Measurements from ENCODE around the gene CTNNA2. TPM values are rescaled to one million over a fixed set of nuclear protein-coding genes. Genes with fewer than 3 reads are reported as not detected.

CTNNA2 gene
- total RNA-seq, 2 experiments from 2014 or later = not detected

GRCh38 chr2:79952616-79953015 lies 439.8 kb downstream of the CTNNA2 start:
- POLR2A ChIA-PET = no interaction called here
- Mint-ChIP-seq H3K27ac (no peak overlapping the region), H3K4me1 (no peaks in the 10 kb centered on the region), H3K4me3 (no peak overlapping the region), H3K36me3 (ENCODE audit: low read depth) (no peaks in the 10 kb centered on the region), H3K9me3 (no peaks in the 10 kb centered on the region), H3K27me3 (no peaks in the 10 kb centered on the region)
- CTCF ChIA-PET = no interaction called here
- DNase-seq = no peak

- Mint-ChIP-seq H3K9me3 (peaks cover 4% of the 10 kb centered on the region), H3K4me1 (no peaks in the 10 kb centered on the region), H3K36me3 (ENCODE audit: low read depth) (no peaks in the 10 kb centered on the region), H3K27me3 (no peaks in the 10 kb centered on the region), H3K4me3 (no peak overlapping the region), H3K27ac (no peak overlapping the region)
- ChIA-PET CTCF (no interaction called here), POLR2A (no interaction called here)
- DNase-seq = no peak
These were observed 447.2 kb downstream of the CTNNA2 start for GRCh38 chr2:79960035-79960434.

GRCh38 chr2:79960519-79960918 lies 447.7 kb downstream of the CTNNA2 start:
- H3K36me3 Mint-ChIP-seq (ENCODE audit: low read depth) = no peaks in the 10 kb centered on the region
- no peaks in the 10 kb centered on the region for H3K27me3 Mint-ChIP-seq
- CTCF ChIA-PET = no interaction called here
- H3K4me1 Mint-ChIP-seq = no peaks in the 10 kb centered on the region
- no peak for DNase-seq
- H3K4me3 Mint-ChIP-seq = no peak overlapping the region
- POLR2A ChIA-PET = no interaction called here
- no peak overlapping the region for H3K27ac Mint-ChIP-seq
- H3K9me3 Mint-ChIP-seq = peaks cover 4% of the 10 kb centered on the region

- no peak overlapping the region for H3K4me3 Mint-ChIP-seq
- DNase-seq = no peak
- CTCF ChIA-PET = no interaction called here
- no peak overlapping the region for H3K27ac Mint-ChIP-seq
- POLR2A ChIA-PET = no interaction called here
- no peaks in the 10 kb centered on the region for H3K27me3 Mint-ChIP-seq
- H3K36me3 Mint-ChIP-seq (ENCODE audit: low read depth) = no peaks in the 10 kb centered on the region
- peaks cover 4% of the 10 kb centered on the region for H3K9me3 Mint-ChIP-seq
- no peaks in the 10 kb centered on the region for H3K4me1 Mint-ChIP-seq
These were observed 452.1 kb downstream of the CTNNA2 start for GRCh38 chr2:79964966-79965365.

- no peak overlapping the region for H3K27ac Mint-ChIP-seq
- no peaks in the 10 kb centered on the region for H3K4me1 Mint-ChIP-seq
- ChIA-PET CTCF (no interaction called here), POLR2A (no interaction called here)
- H3K36me3 Mint-ChIP-seq (ENCODE audit: low read depth) = no peaks in the 10 kb centered on the region
- no peak overlapping the region for H3K4me3 Mint-ChIP-seq
- peaks cover 4% of the 10 kb centered on the region for H3K9me3 Mint-ChIP-seq
- no peak for DNase-seq
- no peaks in the 10 kb centered on the region for H3K27me3 Mint-ChIP-seq
These were observed 453.5 kb downstream of the CTNNA2 start for GRCh38 chr2:79966369-79966768.

- no peak overlapping the region for H3K4me3 Mint-ChIP-seq
- ChIA-PET POLR2A (no interaction called here), CTCF (no interaction called here)
- H3K27ac Mint-ChIP-seq = no peak overlapping the region
- no peak for DNase-seq
- no peaks in the 10 kb centered on the region for H3K27me3 Mint-ChIP-seq
- H3K36me3 Mint-ChIP-seq (ENCODE audit: low read depth) = no peaks in the 10 kb centered on the region
- peaks cover 4% of the 10 kb centered on the region for H3K9me3 Mint-ChIP-seq
- no peaks in the 10 kb centered on the region for H3K4me1 Mint-ChIP-seq
These were observed 454.0 kb downstream of the CTNNA2 start for GRCh38 chr2:79966882-79967281.

- DNase-seq = no peak
- ChIA-PET CTCF (no interaction called here), POLR2A (no interaction called here)
- H3K4me1 Mint-ChIP-seq = no peaks in the 10 kb centered on the region
- H3K4me3 Mint-ChIP-seq = no peak overlapping the region
- H3K36me3 Mint-ChIP-seq (ENCODE audit: low read depth) = no peaks in the 10 kb centered on the region
- H3K27ac Mint-ChIP-seq = no peak overlapping the region
- no peaks in the 10 kb centered on the region for H3K27me3 Mint-ChIP-seq
- H3K9me3 Mint-ChIP-seq = no peaks in the 10 kb centered on the region
These were observed 459.0 kb downstream of the CTNNA2 start for GRCh38 chr2:79971807-79972206.

- Mint-ChIP-seq H3K4me3 (no peak overlapping the region), H3K4me1 (no peaks in the 10 kb centered on the region), H3K36me3 (ENCODE audit: low read depth) (no peaks in the 10 kb centered on the region), H3K27me3 (no peaks in the 10 kb centered on the region), H3K27ac (no peak overlapping the region), H3K9me3 (no peaks in the 10 kb centered on the region)
- POLR2A ChIA-PET = no interaction called here
- CTCF ChIA-PET = no interaction called here
- DNase-seq = no peak
These were observed 459.8 kb downstream of the CTNNA2 start for GRCh38 chr2:79972661-79973060.

- H3K4me1 Mint-ChIP-seq = no peaks in the 10 kb centered on the region
- no peaks in the 10 kb centered on the region for H3K9me3 Mint-ChIP-seq
- no peak overlapping the region for H3K4me3 Mint-ChIP-seq
- no peak for DNase-seq
- no peak overlapping the region for H3K27ac Mint-ChIP-seq
- ChIA-PET CTCF (no interaction called here), POLR2A (no interaction called here)
- no peaks in the 10 kb centered on the region for H3K27me3 Mint-ChIP-seq
- no peaks in the 10 kb centered on the region for H3K36me3 Mint-ChIP-seq (ENCODE audit: low read depth)
These were observed 463.1 kb downstream of the CTNNA2 start for GRCh38 chr2:79975791-79976565.

GRCh38 chr2:79977792-79978191 lies 464.9 kb downstream of the CTNNA2 start:
- Mint-ChIP-seq H3K36me3 (ENCODE audit: low read depth) (no peaks in the 10 kb centered on the region), H3K9me3 (no peaks in the 10 kb centered on the region), H3K4me1 (no peaks in the 10 kb centered on the region), H3K27ac (no peak overlapping the region), H3K4me3 (no peak overlapping the region), H3K27me3 (no peaks in the 10 kb centered on the region)
- DNase-seq = no peak
- CTCF ChIA-PET = no interaction called here
- POLR2A ChIA-PET = no interaction called here

- no peaks in the 10 kb centered on the region for H3K9me3 Mint-ChIP-seq
- H3K27ac Mint-ChIP-seq = no peak overlapping the region
- CTCF ChIA-PET = no interaction called here
- DNase-seq = no peak
- POLR2A ChIA-PET = no interaction called here
- H3K27me3 Mint-ChIP-seq = no peaks in the 10 kb centered on the region
- no peak overlapping the region for H3K4me3 Mint-ChIP-seq
- no peaks in the 10 kb centered on the region for H3K36me3 Mint-ChIP-seq (ENCODE audit: low read depth)
- H3K4me1 Mint-ChIP-seq = no peaks in the 10 kb centered on the region
These were observed 467.3 kb downstream of the CTNNA2 start for GRCh38 chr2:79980116-79980515.

- Mint-ChIP-seq H3K27me3 (no peaks in the 10 kb centered on the region), H3K27ac (no peak overlapping the region), H3K9me3 (no peaks in the 10 kb centered on the region), H3K4me3 (no peak overlapping the region), H3K4me1 (no peaks in the 10 kb centered on the region), H3K36me3 (ENCODE audit: low read depth) (no peaks in the 10 kb centered on the region)
- no peak for DNase-seq
- CTCF ChIA-PET = no interaction called here
- POLR2A ChIA-PET = no interaction called here
These were observed 468.0 kb downstream of the CTNNA2 start for GRCh38 chr2:79980816-79981215.

- ChIA-PET POLR2A (no interaction called here), CTCF (no interaction called here)
- no peak overlapping the region for H3K27ac Mint-ChIP-seq
- H3K4me3 Mint-ChIP-seq = no peak overlapping the region
- H3K4me1 Mint-ChIP-seq = no peaks in the 10 kb centered on the region
- H3K27me3 Mint-ChIP-seq = no peaks in the 10 kb centered on the region
- no peak for DNase-seq
- H3K36me3 Mint-ChIP-seq (ENCODE audit: low read depth) = no peaks in the 10 kb centered on the region
- no peaks in the 10 kb centered on the region for H3K9me3 Mint-ChIP-seq
These were observed 468.5 kb downstream of the CTNNA2 start for GRCh38 chr2:79981316-79981715.

- Mint-ChIP-seq H3K36me3 (ENCODE audit: low read depth) (no peaks in the 10 kb centered on the region), H3K4me3 (no peak overlapping the region), H3K27me3 (no peaks in the 10 kb centered on the region), H3K27ac (no peak overlapping the region), H3K4me1 (no peaks in the 10 kb centered on the region), H3K9me3 (no peaks in the 10 kb centered on the region)
- DNase-seq = no peak
- ChIA-PET POLR2A (no interaction called here), CTCF (no interaction called here)
These were observed 469.6 kb downstream of the CTNNA2 start for GRCh38 chr2:79982445-79982844.
